Uterus (tissue), 2 donors: Measurements from ENCODE around the gene SPSB2.

ENCODE experiments used
- POLR2A ChIP-seq, 2 donors: fragments of 450-650 bp; IDR thresholded peaks; one replicate each; pipeline ENCODE4 v1.6.1; 2016; ENCODE audit warnings: antibody characterized with exemption in 2 of 2, mild to moderate bottlenecking in 1 of 2, moderate library complexity in 1 of 2
- TF ChIP-seq, protein P1 (sequence below), 4 experiments: fragments of 200-600 bp in 2 of 4; fragments of 450-650 bp in 2 of 4; sonication (generic) in 2 of 4; IDR thresholded peaks; one replicate each; pipeline ENCODE4 v1.5.1; 2016 to 2019; ENCODE audit warnings: antibody characterized with exemption in 4 of 4, mild to moderate bottlenecking in 2 of 4, moderate library complexity in 1 of 4

DNA sequence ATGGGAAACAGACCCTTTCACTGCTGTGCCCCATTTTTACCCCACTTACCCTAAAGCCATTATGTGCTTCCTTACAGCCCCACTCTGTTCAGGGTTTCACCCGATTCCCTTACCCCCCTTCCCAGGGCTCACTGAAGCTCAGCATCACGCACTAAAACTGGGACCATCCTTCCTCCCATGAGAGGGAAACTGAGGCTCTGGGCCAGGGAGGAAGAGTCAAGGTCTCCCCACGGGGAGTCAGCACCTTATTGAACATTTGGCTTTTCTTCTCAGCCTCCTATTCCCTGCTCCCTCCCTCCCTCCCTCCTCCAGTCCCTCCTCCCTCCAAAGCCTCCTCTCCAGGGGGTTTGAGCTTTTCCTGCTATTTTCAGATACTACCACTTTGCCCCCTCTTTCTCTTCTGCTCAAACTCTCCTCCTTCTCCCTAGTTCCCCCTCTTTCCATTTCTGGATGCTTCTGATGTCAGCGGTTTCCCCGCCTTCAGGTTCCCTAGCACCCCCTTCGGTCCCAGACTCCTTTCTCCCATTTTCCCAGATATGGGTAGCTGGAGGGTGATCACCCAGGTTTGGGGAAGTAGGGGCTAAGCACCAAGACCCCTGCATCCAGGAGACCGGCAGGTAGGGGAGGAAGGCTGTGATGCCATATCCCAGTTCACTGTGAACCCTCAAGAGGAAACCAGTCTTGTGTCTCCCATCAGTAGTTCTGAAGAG is 50.5 kb downstream of the SPSB2 start:
- TF ChIP-seq, protein P1, sequence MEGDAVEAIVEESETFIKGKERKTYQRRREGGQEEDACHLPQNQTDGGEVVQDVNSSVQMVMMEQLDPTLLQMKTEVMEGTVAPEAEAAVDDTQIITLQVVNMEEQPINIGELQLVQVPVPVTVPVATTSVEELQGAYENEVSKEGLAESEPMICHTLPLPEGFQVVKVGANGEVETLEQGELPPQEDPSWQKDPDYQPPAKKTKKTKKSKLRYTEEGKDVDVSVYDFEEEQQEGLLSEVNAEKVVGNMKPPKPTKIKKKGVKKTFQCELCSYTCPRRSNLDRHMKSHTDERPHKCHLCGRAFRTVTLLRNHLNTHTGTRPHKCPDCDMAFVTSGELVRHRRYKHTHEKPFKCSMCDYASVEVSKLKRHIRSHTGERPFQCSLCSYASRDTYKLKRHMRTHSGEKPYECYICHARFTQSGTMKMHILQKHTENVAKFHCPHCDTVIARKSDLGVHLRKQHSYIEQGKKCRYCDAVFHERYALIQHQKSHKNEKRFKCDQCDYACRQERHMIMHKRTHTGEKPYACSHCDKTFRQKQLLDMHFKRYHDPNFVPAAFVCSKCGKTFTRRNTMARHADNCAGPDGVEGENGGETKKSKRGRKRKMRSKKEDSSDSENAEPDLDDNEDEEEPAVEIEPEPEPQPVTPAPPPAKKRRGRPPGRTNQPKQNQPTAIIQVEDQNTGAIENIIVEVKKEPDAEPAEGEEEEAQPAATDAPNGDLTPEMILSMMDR (IDR thresholded peaks at IDR 0.05) = no peak
- TF ChIP-seq POLR2A (IDR thresholded peaks at IDR 0.05) = no peak
